Measurements from ENCODE around the gene GGA3.
"Not testable (repeated sequence)": the region's sequence is repeated elsewhere in the genome, so short reads cannot be mapped to it uniquely, and the experiment has no call there.

The GGA3 gene

DNA sequence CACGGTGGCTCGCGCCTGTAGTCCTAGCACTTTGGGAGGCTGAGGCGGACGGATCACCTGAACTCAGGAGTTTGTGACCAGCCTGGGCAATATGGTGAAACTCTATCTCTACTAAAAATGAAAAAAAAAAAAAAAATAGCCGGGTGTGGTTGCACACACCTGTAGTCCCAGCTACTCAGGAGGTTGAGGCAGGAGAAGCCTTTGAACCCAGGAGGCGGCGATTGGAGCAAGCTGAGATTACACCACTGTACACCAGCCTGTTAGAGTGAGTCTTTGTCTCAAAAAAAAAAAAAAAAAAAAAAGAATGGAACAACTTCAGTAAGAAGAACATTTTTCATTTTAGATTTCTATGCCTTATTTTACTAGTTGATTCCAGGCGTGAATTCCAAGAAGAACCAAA lies 53.2 kb downstream of the GGA3 start:
- Histone ChIP-seq H3K27ac (no peak overlapping the region), H3K9me3 (ENCODE audit: severe bottlenecking) (no peaks in the 10 kb centered on the region), H3K4me3 (ENCODE audit: low read depth, low read length) (no peak overlapping the region), H3K27me3 (ENCODE audit: insufficient read depth, low read depth, severe bottlenecking) (no peaks in the 10 kb centered on the region), H3K36me3 (peaks cover 63% of the 10 kb centered on the region)
- DNase-seq, result no peak
- TF ChIP-seq, protein P1, sequence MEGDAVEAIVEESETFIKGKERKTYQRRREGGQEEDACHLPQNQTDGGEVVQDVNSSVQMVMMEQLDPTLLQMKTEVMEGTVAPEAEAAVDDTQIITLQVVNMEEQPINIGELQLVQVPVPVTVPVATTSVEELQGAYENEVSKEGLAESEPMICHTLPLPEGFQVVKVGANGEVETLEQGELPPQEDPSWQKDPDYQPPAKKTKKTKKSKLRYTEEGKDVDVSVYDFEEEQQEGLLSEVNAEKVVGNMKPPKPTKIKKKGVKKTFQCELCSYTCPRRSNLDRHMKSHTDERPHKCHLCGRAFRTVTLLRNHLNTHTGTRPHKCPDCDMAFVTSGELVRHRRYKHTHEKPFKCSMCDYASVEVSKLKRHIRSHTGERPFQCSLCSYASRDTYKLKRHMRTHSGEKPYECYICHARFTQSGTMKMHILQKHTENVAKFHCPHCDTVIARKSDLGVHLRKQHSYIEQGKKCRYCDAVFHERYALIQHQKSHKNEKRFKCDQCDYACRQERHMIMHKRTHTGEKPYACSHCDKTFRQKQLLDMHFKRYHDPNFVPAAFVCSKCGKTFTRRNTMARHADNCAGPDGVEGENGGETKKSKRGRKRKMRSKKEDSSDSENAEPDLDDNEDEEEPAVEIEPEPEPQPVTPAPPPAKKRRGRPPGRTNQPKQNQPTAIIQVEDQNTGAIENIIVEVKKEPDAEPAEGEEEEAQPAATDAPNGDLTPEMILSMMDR (IDR thresholded peaks at IDR 0.05; ENCODE audit: low read depth, low read length), result no peak

DNA sequence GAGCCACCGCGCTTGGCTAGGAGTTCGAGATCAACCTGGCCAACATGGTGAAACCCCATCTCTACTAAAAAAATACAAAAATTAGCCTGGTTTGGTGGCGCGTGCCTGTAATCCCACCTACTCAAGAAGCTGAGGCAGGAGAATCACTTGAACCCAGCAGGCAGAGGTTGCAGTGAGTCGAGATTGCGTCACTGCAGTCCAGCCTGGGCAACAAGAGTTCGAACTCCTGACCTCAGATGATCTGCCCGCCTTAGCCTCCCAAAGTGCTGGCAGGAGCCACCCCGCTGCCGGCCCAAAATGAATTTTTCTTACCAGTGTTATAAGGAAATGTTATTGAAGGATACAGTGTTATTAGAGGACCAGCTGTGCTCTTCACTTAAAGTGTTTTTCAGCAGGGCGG lies 53.6 kb downstream of the GGA3 start:
- peaks cover 59% of the 10 kb centered on the region for H3K36me3 ChIP-seq
- H3K27me3 ChIP-seq (ENCODE audit: insufficient read depth, low read depth, severe bottlenecking), result no peaks in the 10 kb centered on the region
- TF ChIP-seq, protein P1 (IDR thresholded peaks at IDR 0.05; ENCODE audit: low read depth, low read length), result no peak
- no peak for DNase-seq
- no peak overlapping the region for H3K4me3 ChIP-seq (ENCODE audit: low read depth, low read length)
- H3K9me3 ChIP-seq (ENCODE audit: severe bottlenecking), result no peaks in the 10 kb centered on the region
- H3K27ac ChIP-seq, result no peak overlapping the region

DNA sequence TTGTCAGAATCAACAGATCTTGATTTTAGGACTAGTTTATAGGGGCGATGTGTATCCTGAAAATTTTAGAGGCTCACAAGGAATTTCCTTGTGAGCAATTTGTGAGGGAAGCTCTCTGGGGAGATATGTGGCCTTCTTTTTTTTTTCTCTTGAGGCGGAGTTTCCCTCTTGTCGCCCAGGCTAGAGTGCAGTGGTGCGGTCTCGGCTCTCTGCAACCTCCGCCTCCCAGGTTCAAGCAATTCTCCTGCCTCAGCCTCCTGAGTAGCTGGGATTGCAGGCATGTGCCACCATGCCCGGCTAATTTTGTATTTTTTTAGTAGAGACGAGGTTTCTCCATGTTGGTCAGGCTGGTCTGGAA lies 54.4 kb downstream of the GGA3 start:
- DNase-seq; H3K27ac ChIP-seq; H3K27me3 ChIP-seq (ENCODE audit: insufficient read depth, low read depth, severe bottlenecking); H3K9me3 ChIP-seq (ENCODE audit: severe bottlenecking); H3K4me3 ChIP-seq (ENCODE audit: low read depth, low read length): not testable (repeated sequence)
- peaks cover 52% of the 10 kb centered on the region for H3K36me3 ChIP-seq

DNA sequence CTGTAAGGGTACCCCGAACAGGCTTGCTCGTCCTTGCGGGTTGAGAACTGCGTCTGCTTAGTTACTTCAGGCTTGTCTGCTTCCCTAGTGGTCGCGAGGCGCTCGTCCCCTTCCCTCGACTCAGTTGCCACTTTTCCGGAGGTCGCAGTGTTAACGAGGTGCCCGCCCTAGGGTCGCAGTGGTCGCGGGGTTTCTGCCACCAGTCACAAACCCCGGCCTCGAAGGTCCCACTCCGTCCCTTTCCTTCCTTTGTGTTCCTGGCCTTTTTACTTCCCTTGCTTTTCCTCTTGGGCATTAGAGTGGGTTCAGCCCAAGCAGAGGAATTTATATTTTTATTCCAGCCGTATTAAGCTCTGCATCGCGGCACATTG lies 55.6 kb downstream of the GGA3 start:
- H3K36me3 ChIP-seq, result peaks cover 41% of the 10 kb centered on the region
- TF ChIP-seq, protein P1 (IDR thresholded peaks at IDR 0.05; ENCODE audit: low read depth, low read length), result no peak
- H3K27me3 ChIP-seq (ENCODE audit: insufficient read depth, low read depth, severe bottlenecking), result no peaks in the 10 kb centered on the region
- H3K9me3 ChIP-seq (ENCODE audit: severe bottlenecking), result no peaks in the 10 kb centered on the region
- peak overlapping the region; percentile 100 for H3K27ac ChIP-seq
- no peak for DNase-seq
- peak overlapping the region; percentile 79 for H3K4me3 ChIP-seq (ENCODE audit: low read depth, low read length)

GRCh38 chr17:75205037-75205792 lies 56.2 kb downstream of the GGA3 start, which contains the start of gene NUP85:
Gene NUP85 (plus strand): TSS chr17:75205679. CDS start chr17:75205762, 83 bp downstream.
- no peaks in the 10 kb centered on the region for H3K9me3 ChIP-seq (ENCODE audit: severe bottlenecking)
- no peaks in the 10 kb centered on the region for H3K27me3 ChIP-seq (ENCODE audit: insufficient read depth, low read depth, severe bottlenecking)
- peak; percentile 99 for DNase-seq
- peak within 1 kb of the TSS; percentile 100 for H3K27ac ChIP-seq
- peaks cover 36% of the 10 kb centered on the region for H3K36me3 ChIP-seq
- H3K4me3 ChIP-seq (ENCODE audit: low read depth, low read length), result peak within 1 kb of the TSS; percentile 79
- TF ChIP-seq, protein P1 (IDR thresholded peaks at IDR 0.05; ENCODE audit: low read depth, low read length), result no peak

GRCh38 chr17:75199886-75200618 lies 61.4 kb downstream of the GGA3 start:
- Histone ChIP-seq H3K27ac (no peak overlapping the region), H3K4me3 (ENCODE audit: low read depth, low read length) (no peak overlapping the region), H3K9me3 (ENCODE audit: severe bottlenecking) (no peaks in the 10 kb centered on the region), H3K36me3 (no peaks in the 10 kb centered on the region), H3K27me3 (ENCODE audit: insufficient read depth, low read depth, severe bottlenecking) (no peaks in the 10 kb centered on the region)
- TF ChIP-seq, protein P1 (IDR thresholded peaks at IDR 0.05; ENCODE audit: low read depth, low read length), result no peak
- DNase-seq, result no peak

All from WERI-Rb-1 (cell line).